Colonic mucosa (tissue), 4 donors: ENCODE measurements around the gene GGN. TPM values are rescaled to one million over a fixed set of nuclear protein-coding genes. Genes with fewer than 3 reads are reported as not detected.
A peak's percentile ranks its signal among the peaks of the same experiment; 100 is the strongest.
"Not testable (repeated sequence)": the region's sequence is repeated elsewhere in the genome, so short reads cannot be mapped to it uniquely, and the experiment has no call there.

ENCODE experiments used
- DNase-seq: peaks from one replicate; pipeline ENCODE4 v3.0.0-alpha.2; 2020
- H3K27ac ChIP-seq: fragments of 200-600 bp; one replicate; pipeline ENCODE4 v1.8.0; 2021
- H3K27me3 ChIP-seq: fragments of 200-600 bp; one replicate; pipeline ENCODE4 v1.8.0; 2021
- H3K36me3 ChIP-seq: fragments of 200-600 bp; one replicate; pipeline ENCODE4 v1.8.0; 2021
- H3K4me1 ChIP-seq: fragments of 200-600 bp; one replicate; pipeline ENCODE4 v1.8.0; 2021; ENCODE audit warnings: mild to moderate bottlenecking
- H3K4me3 ChIP-seq: fragments of 200-600 bp; one replicate; pipeline ENCODE4 v1.8.0; 2021
- H3K9ac ChIP-seq, 2 donors: one replicate each; pipeline ENCODE4 v1.7.0; 2013; ENCODE audit warnings: control low read depth in 2 of 2, low read depth in 2 of 2, low read length in 2 of 2
- H3K9me3 ChIP-seq: fragments of 200-600 bp; one replicate; pipeline ENCODE4 v1.8.0; 2021
- CTCF ChIP-seq: fragments of 200-600 bp; IDR thresholded peaks from one replicate; pipeline ENCODE4 v1.8.0; 2022; ENCODE audit warnings: antibody characterized with exemption, mild to moderate bottlenecking
- intact Hi-C: fragments of 100-400 bp; cut with DNase I; formaldehyde crosslinking; loops from one replicate; pipeline ENCODE4 v1.14.1; 2022
- total RNA-seq, 2 donors: library from RNA; stranded (reverse); fragmentation: NEBNext Ultra II Directional in 1 of 2; extraction: Animal tissue kit (Norgen Biotek cat#: 25700) in 1 of 2; gene quantifications; one replicate each; pipeline ENCODE4 v1.2.1, GENCODE V29; 2021
- donor health status: healthy.
- donor health status: DM: no; HTN: no; CAD: no.
- donor health status: DM: no; HTN: no; CAD: no.

The GGN gene
- total RNA-seq, 2 donors from 2014 or later = 0.37 to 0.45 TPM

- intact Hi-C loops = no loop called here
- Histone ChIP-seq H3K4me3 (no peak overlapping the region), H3K27me3 (no peaks in the 10 kb centered on the region), H3K9me3 (no peaks in the 10 kb centered on the region), H3K9ac (no peak overlapping the region), H3K27ac (no peak overlapping the region), H3K4me1 (no peaks in the 10 kb centered on the region), H3K36me3 (no peaks in the 10 kb centered on the region)
- DNase-seq = no peak
- TF ChIP-seq CTCF = no peak
These were observed 41.0 kb downstream of the GGN start for GRCh38 chr19:38346837-38347236.

GRCh38 chr19:38340927-38341326 lies 46.9 kb downstream of the GGN start:
- H3K9ac ChIP-seq = no peak overlapping the region
- no peak overlapping the region for H3K4me3 ChIP-seq
- DNase-seq = no peak
- no peaks in the 10 kb centered on the region for H3K4me1 ChIP-seq
- H3K9me3 ChIP-seq = no peaks in the 10 kb centered on the region
- intact Hi-C loops = no loop called here
- H3K27me3 ChIP-seq = no peaks in the 10 kb centered on the region
- no peaks in the 10 kb centered on the region for H3K36me3 ChIP-seq
- H3K27ac ChIP-seq = no peak overlapping the region
- no peak for TF ChIP-seq CTCF

- H3K27ac ChIP-seq, H3K9ac ChIP-seq, DNase-seq, H3K4me3 ChIP-seq, H3K9me3 ChIP-seq, H3K36me3 ChIP-seq, H3K4me1 ChIP-seq, H3K27me3 ChIP-seq: not testable (repeated sequence)
- intact Hi-C loops = loop anchor here (5.0 kb wide), 1 partner anchor 33 kb away; the partner anchor contains the start of gene PSMD8
These were observed 48.8 kb downstream of the GGN start for GRCh38 chr19:38339011-38339410.

- no peaks in the 10 kb centered on the region for H3K27me3 ChIP-seq
- no peaks in the 10 kb centered on the region for H3K4me1 ChIP-seq
- no peak for TF ChIP-seq CTCF
- no peaks in the 10 kb centered on the region for H3K36me3 ChIP-seq
- peak overlapping the region; percentile 64 for H3K4me3 ChIP-seq
- H3K9me3 ChIP-seq = no peaks in the 10 kb centered on the region
- peak overlapping the region; percentile 57 to 77 for H3K9ac ChIP-seq
- DNase-seq = no peak
- intact Hi-C loops = loop anchor here (5.0 kb wide), 1 partner anchor 35 kb away; the partner anchor contains the start of gene PSMD8
- H3K27ac ChIP-seq = peak overlapping the region; percentile 89
These were observed 50.5 kb downstream of the GGN start for GRCh38 chr19:38337360-38337653.

GRCh38 chr19:38336638-38337359 lies 51.0 kb downstream of the GGN start:
- H3K27ac ChIP-seq = peak overlapping the region; percentile 89
- no peaks in the 10 kb centered on the region for H3K4me1 ChIP-seq
- H3K9me3 ChIP-seq = no peaks in the 10 kb centered on the region
- peak; percentile 98 for DNase-seq
- H3K36me3 ChIP-seq = no peaks in the 10 kb centered on the region
- H3K9ac ChIP-seq = peak overlapping the region; percentile 77 to 91
- no peak for TF ChIP-seq CTCF
- intact Hi-C loops = loop anchor here (5.0 kb wide), 1 partner anchor 36 kb away; the partner anchor contains the start of gene PSMD8
- H3K27me3 ChIP-seq = no peaks in the 10 kb centered on the region
- H3K4me3 ChIP-seq = peak overlapping the region; percentile 64

GRCh38 chr19:38335949-38336637 lies 51.7 kb downstream of the GGN start:
- H3K36me3 ChIP-seq = no peaks in the 10 kb centered on the region
- peak overlapping the region; percentile 64 for H3K4me3 ChIP-seq
- H3K4me1 ChIP-seq = no peaks in the 10 kb centered on the region
- H3K9ac ChIP-seq = peak overlapping the region; percentile 77 to 91
- peak; percentile 98 for DNase-seq
- intact Hi-C loops = loop anchor here (2.0 to 5.0 kb wide), 3 partner anchors 36 to 101 kb away; partner anchors contain the start of gene PSMD8
- TF ChIP-seq CTCF = no peak
- H3K27ac ChIP-seq = peak overlapping the region; percentile 89
- no peaks in the 10 kb centered on the region for H3K9me3 ChIP-seq
- no peaks in the 10 kb centered on the region for H3K27me3 ChIP-seq
